HG03575 (cell line): ENCODE measurements around the gene TMEM209.

Source experiments
- ATAC-seq: cut with Tn5 transposase; IDR thresholded peaks from one replicate; pipeline ENCODE4 v1.9.1; 2021; ENCODE audit not compliant: unreplicated experiment, insufficient number of reproducible peaks, low FRiP score; ENCODE audit errors: extremely low read depth

TMEM209 gene

GRCh38 chr7:130180571-130181262, 24.5 kb downstream of the TMEM209 start:
- ATAC-seq = no peak

GRCh38 chr7:130179631-130180030, 25.6 kb downstream of the TMEM209 start:
- no peak for ATAC-seq

GRCh38 chr7:130178251-130178650, 27.0 kb downstream of the TMEM209 start:
- no peak for ATAC-seq

- ATAC-seq = no peak
These were observed 30.8 kb downstream of the TMEM209 start for GRCh38 chr7:130174237-130174959.

- no peak for ATAC-seq
These were observed 43.0 kb downstream of the TMEM209 start for GRCh38 chr7:130162196-130162595.

GRCh38 chr7:130160455-130160854, 44.8 kb downstream of the TMEM209 start:
- no peak for ATAC-seq

GRCh38 chr7:130160023-130160422, 45.2 kb downstream of the TMEM209 start:
- ATAC-seq = no peak

GRCh38 chr7:130157700-130158099, 47.5 kb downstream of the TMEM209 start:
- no peak for ATAC-seq

- no peak for ATAC-seq
These were observed 49.1 kb downstream of the TMEM209 start for GRCh38 chr7:130156140-130156539.

GRCh38 chr7:130154501-130155317, 50.5 kb downstream of the TMEM209 start:
- no peak for ATAC-seq

GRCh38 chr7:130154131-130154500, 51.1 kb downstream of the TMEM209 start:
- ATAC-seq = no peak

GRCh38 chr7:130153211-130153908, 51.8 kb downstream of the TMEM209 start:
- no peak for ATAC-seq

GRCh38 chr7:130152493-130153210, 52.6 kb downstream of the TMEM209 start:
- ATAC-seq = no peak

- no peak for ATAC-seq
These were observed 53.4 kb downstream of the TMEM209 start for GRCh38 chr7:130151591-130152492.

GRCh38 chr7:130150587-130150986, 54.6 kb downstream of the TMEM209 start:
- ATAC-seq = no peak

- no peak for ATAC-seq
These were observed 55.7 kb downstream of the TMEM209 start for GRCh38 chr7:130149281-130150139.

- no peak for ATAC-seq
These were observed 56.6 kb downstream of the TMEM209 start for GRCh38 chr7:130148561-130148960.
